Transverse colon (tissue), 4 donors: ENCODE results near the gene ECHS1. TPM values are rescaled to one million over a fixed set of nuclear protein-coding genes. Genes with fewer than 3 reads are reported as not detected.
"Not testable (repeated sequence)": the region's sequence is repeated elsewhere in the genome, so short reads cannot be mapped to it uniquely, and the experiment has no call there.

Experiments
- DNase-seq: peaks from one replicate; pipeline ENCODE4 v3.0.0-alpha.2; 2019
- H3K27ac ChIP-seq, 4 donors: fragments of 200-600 bp; sonication (generic); 2 replicates each; pipeline ENCODE4 v1.5.1; 2016 to 2018; ENCODE audit warnings: inconsistent platforms in 4 of 4
- H3K27me3 ChIP-seq: fragments of 200-600 bp; sonication (generic); 2 replicates; pipeline ENCODE4 v1.5.1; 2017; ENCODE audit warnings: inconsistent platforms
- H3K36me3 ChIP-seq, 4 donors: fragments of 200-600 bp; sonication (generic); 2 replicates each; pipeline ENCODE4 v1.5.1; 2017 to 2019; ENCODE audit warnings: inconsistent platforms in 4 of 4
- H3K4me1 ChIP-seq, 4 donors: fragments of 200-600 bp; sonication (generic); 2 replicates each; pipeline ENCODE4 v1.5.1; 2017 to 2020; ENCODE audit warnings: inconsistent platforms in 4 of 4
- H3K4me3 ChIP-seq, 4 donors: fragments of 200-600 bp; sonication (generic); 1 replicate in 1 of 4; 2 replicates in 3 of 4; pipeline versions ENCODE4 v1.5.1 to v1.6.1; 2017 to 2019; ENCODE audit warnings: inconsistent platforms in 4 of 4
- H3K9me3 ChIP-seq, 2 donors: fragments of 200-600 bp; sonication (generic); 2 replicates each; pipeline ENCODE4 v1.5.1; 2017 to 2019; ENCODE audit warnings: inconsistent platforms in 2 of 2
- CTCF ChIP-seq, 5 experiments: fragments of 200-600 bp in 3 of 5; fragments of 450-650 bp in 2 of 5; sonication (generic) in 3 of 5; IDR thresholded peaks; 1 replicate in 2 of 5; 2 replicates in 3 of 5; pipeline ENCODE4 v1.5.1; 2016 to 2017; ENCODE audit warnings: antibody characterized with exemption in 5 of 5, inconsistent platforms in 3 of 5, mild to moderate bottlenecking in 2 of 5, moderate library complexity in 1 of 5
- EP300 ChIP-seq: sonication (generic); formaldehyde crosslinking; IDR thresholded peaks from one replicate; pipeline ENCODE4 v1.6.1; 2017; ENCODE audit warnings: antibody characterized with exemption, low read depth
- POLR2A ChIP-seq: fragments of 450-650 bp; IDR thresholded peaks from one replicate; pipeline ENCODE4 v1.6.1; 2016; ENCODE audit warnings: antibody characterized with exemption, mild to moderate bottlenecking, moderate library complexity
- POLR2AphosphoS5 ChIP-seq, 3 donors: sonication (generic); formaldehyde crosslinking; IDR thresholded peaks; one replicate each; pipeline ENCODE4 v1.6.1; 2016; ENCODE audit warnings: antibody characterized with exemption in 3 of 3
- WGBS, 2 donors: methylation state at CpG; one replicate each; pipeline ENCODE4 v1.1.5; 2018; ENCODE audit warnings: low coverage in 1 of 2; 5-methylcytosine and 5-hydroxymethylcytosine counted together
- in situ Hi-C, 4 donors: fragments of 200-750 bp; cut with MboI; loops; one replicate each; pipeline versions ENCODE4 v1.15.0 to v1.15.1; 2017; ENCODE audit warnings: low sequenced_read_pairs in 3 of 4, low pct_ligation_motif_present in 1 of 4, low pct_unique_long_range_greater_than_20kb in 1 of 4
- intact Hi-C: fragments of 100-400 bp; cut with DNase I; formaldehyde crosslinking; loops from one replicate; pipeline ENCODE4 v1.15.1; 2023; ENCODE audit warnings: low total_unique reads
- total RNA-seq, 4 donors: library from RNA; depleted of rRNA; stranded (reverse); fragments of >200 nt; gene quantifications; one replicate each; pipeline ENCODE4 v1.1.0, GENCODE V29; 2016

Gene ECHS1
- total RNA-seq, 4 donors from 2014 or later: 48.3 to 165 (median 120) TPM

GRCh38 chr10:133375357-133376115 lies 2.4 kb upstream of the ECHS1 start:
- Histone ChIP-seq H3K36me3 (no peaks in the 10 kb centered on the region), H3K27me3 (no peaks in the 10 kb centered on the region), H3K9me3 (no peaks in the 10 kb centered on the region), H3K4me1 (peaks cover 10 to 41% (median 33%) of the 10 kb centered on the region in 4 donors), H3K27ac (no peak overlapping the region), H3K4me3 (no peak overlapping the region)
- in situ Hi-C loops: no loop called here
- no peak for TF ChIP-seq POLR2AphosphoS5 (IDR thresholded peaks at IDR 0.05)
- no peak for TF ChIP-seq POLR2A
- TF ChIP-seq CTCF (IDR thresholded peaks at IDR 0.05): no peak
- TF ChIP-seq EP300: no peak
- WGBS, 2 donors: 79 to 83% methylated on average over 12 of the region's 12 CpGs
- no peak for DNase-seq
- intact Hi-C loops: no loop called here

- in situ Hi-C loops: no loop called here
- intact Hi-C loops: no loop called here
- Histone ChIP-seq H3K27ac (peak overlapping the region; percentile 91 to 92 (median 92)), H3K4me1 (peaks cover under 1 to 24% (median 15%) of the 10 kb centered on the region in 4 donors), H3K27me3 (no peaks in the 10 kb centered on the region), H3K9me3 (no peaks in the 10 kb centered on the region), H3K4me3 (peak overlapping the region; percentile 16 to 87 (median 66)), H3K36me3 (peaks cover 0 to 20% (median 9%) of the 10 kb centered on the region in 4 donors)
- WGBS, 2 donors: 44% methylated on average over 10 of the region's 20 CpGs; no CpG with 5 or more reads in 1 of the 2 donors
- peak; percentile 67 for DNase-seq
- TF ChIP-seq EP300 (no peak), POLR2A (no peak), CTCF (IDR thresholded peaks at IDR 0.05) (no peak), POLR2AphosphoS5 (IDR thresholded peaks at IDR 0.05) (no peak)
Observed at GRCh38 chr10:133372507-133372906, 647 bp downstream of the ECHS1 start.

- 94% methylated on average over 24 of the region's 24 CpGs; no CpG with 5 or more reads in 1 of the 2 donors for whole genome bisulfite sequencing, 2 donors
- peaks cover 0 to 23% (median 15%) of the 10 kb centered on the region in 4 donors for H3K4me1 ChIP-seq
- intact Hi-C loops (no loop called here), in situ Hi-C loops (no loop called here)
- peaks cover 0 to 35% (median 13%) of the 10 kb centered on the region in 4 donors for H3K36me3 ChIP-seq
- TF ChIP-seq POLR2A: no peak
- TF ChIP-seq POLR2AphosphoS5 (IDR thresholded peaks at IDR 0.05): no peak
- no peak for TF ChIP-seq CTCF (IDR thresholded peaks at IDR 0.05)
- TF ChIP-seq EP300: no peak
- DNase-seq: no peak
- no peak overlapping the region for H3K27ac ChIP-seq
- H3K4me3 ChIP-seq: no peak overlapping the region
- H3K27me3 ChIP-seq: no peaks in the 10 kb centered on the region
- H3K9me3 ChIP-seq: no peaks in the 10 kb centered on the region
Observed at GRCh38 chr10:133370030-133370786, 2.9 kb downstream of the ECHS1 start.

- Histone ChIP-seq H3K27me3 (no peaks in the 10 kb centered on the region), H3K9me3 (no peaks in the 10 kb centered on the region), H3K27ac (no peak overlapping the region), H3K4me3 (no peak overlapping the region), H3K36me3 (peaks cover 0 to 48% (median 15%) of the 10 kb centered on the region in 4 donors), H3K4me1 (peaks cover 0 to 23% (median 9%) of the 10 kb centered on the region in 4 donors)
- DNase-seq: no peak
- intact Hi-C loops (no loop called here), in situ Hi-C loops (no loop called here)
- WGBS, 2 donors: 97% methylated on average over 7 of the region's 7 CpGs; no CpG with 5 or more reads in 1 of the 2 donors
- TF ChIP-seq POLR2AphosphoS5 (IDR thresholded peaks at IDR 0.05) (no peak), POLR2A (no peak), EP300 (no peak), CTCF (IDR thresholded peaks at IDR 0.05) (no peak)
Observed at GRCh38 chr10:133368153-133368552, 5.0 kb downstream of the ECHS1 start.

GRCh38 chr10:133367461-133367860 lies 5.7 kb downstream of the ECHS1 start:
- H3K4me3 ChIP-seq, intact Hi-C loops, H3K27me3 ChIP-seq, H3K9me3 ChIP-seq, in situ Hi-C loops, H3K27ac ChIP-seq, DNase-seq: not testable (repeated sequence)
- peaks cover 0 to 21% (median 7%) of the 10 kb centered on the region in 4 donors for H3K4me1 ChIP-seq
- peaks cover 0 to 51% (median 18%) of the 10 kb centered on the region in 4 donors for H3K36me3 ChIP-seq
- 74% methylated on average over 2 of the region's 7 CpGs; no CpG with 5 or more reads in 1 of the 2 donors for WGBS, 2 donors
